ENCODE data around the gene SPNS3. TPM values are rescaled to one million over a fixed set of nuclear protein-coding genes. Genes with fewer than 3 reads are reported as not detected.

The SPNS3 gene
- total RNA-seq, 4 donors from 2014 or later, result 1.7 TPM; not detected in 3

- TF ChIP-seq CTCF (IDR thresholded peaks at IDR 0.05; ENCODE audit: low read depth), result no peak
These were observed 100.8 kb downstream of the SPNS3 start for GRCh38 chr17:4534515-4534914.

DNA sequence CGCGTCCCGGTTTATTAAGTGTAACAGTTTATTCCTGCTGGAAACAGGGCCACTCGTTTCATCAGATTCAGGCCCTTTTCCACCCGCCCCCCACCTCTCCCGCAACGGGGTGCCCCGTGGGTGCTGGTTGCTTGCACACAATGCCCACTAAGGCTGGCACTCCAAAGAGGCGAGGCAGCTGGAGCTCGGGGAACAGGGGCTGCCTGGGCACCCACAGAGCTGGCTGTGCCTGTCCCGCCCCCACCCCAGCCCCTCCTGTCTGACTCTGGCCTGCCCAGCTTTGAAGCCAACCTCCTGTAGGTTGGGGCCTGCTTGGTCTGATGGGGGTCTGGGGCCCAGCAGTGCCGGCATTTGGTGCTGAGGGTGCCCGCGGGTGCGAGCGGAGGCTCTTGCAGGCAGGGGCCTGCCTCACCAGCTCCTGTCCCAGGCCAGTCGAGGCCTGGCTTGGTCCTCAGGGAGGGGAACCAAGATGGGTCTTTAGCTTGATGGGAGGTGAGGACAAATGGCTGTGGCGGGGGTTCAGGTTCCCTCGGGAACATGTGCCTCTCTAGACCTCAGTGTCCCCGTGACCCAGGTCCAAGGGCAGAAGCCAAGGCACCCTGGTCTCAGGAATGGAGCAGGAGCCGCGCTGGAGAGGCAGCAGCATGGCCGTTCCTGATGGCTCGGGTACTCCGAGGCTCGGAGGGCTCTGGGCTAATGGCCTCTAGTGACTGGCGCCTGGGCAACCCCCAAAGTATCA lies 101.4 kb downstream of the SPNS3 start:
- no peak for TF ChIP-seq CTCF (IDR thresholded peaks at IDR 0.05; ENCODE audit: low read depth)

- TF ChIP-seq CTCF (IDR thresholded peaks at IDR 0.05; ENCODE audit: low read depth), result no peak
These were observed 102.0 kb downstream of the SPNS3 start for GRCh38 chr17:4535667-4536258.

- TF ChIP-seq CTCF (IDR thresholded peaks at IDR 0.05; ENCODE audit: low read depth), result no peak
These were observed 102.6 kb downstream of the SPNS3 start for GRCh38 chr17:4536259-4536741.

- TF ChIP-seq CTCF (IDR thresholded peaks at IDR 0.05; ENCODE audit: low read depth), result no peak
These were observed 103.1 kb downstream of the SPNS3 start for GRCh38 chr17:4536742-4537411.

Other genes with a start within 250 kb of the SPNS3 start
- 10 to 100 TPM; 36.8 to 55.0 (median 40.9) TPM for gene ANKFY1, start 170.0 kb upstream of the SPNS3 start, total RNA-seq
- gene UBE2G1, start 67.3 kb upstream of the SPNS3 start, total RNA-seq, result 10 to 100 TPM; 27.3 to 54.0 (median 32.0) TPM
- gene SPNS2, start 64.9 kb downstream of the SPNS3 start, total RNA-seq, result 10 to 100 TPM in 3 of 4 donors, 1 to 10 TPM in 1; 3.2 to 31.8 (median 13.4) TPM
- 10 to 100 TPM; 16.5 to 34.7 (median 28.7) TPM for gene MYBBP1A, start 121.4 kb downstream of the SPNS3 start, total RNA-seq
- not detected for gene GGT6, start 126.6 kb downstream of the SPNS3 start, total RNA-seq
- gene SMTNL2, start 150.6 kb downstream of the SPNS3 start, total RNA-seq, result 1 to 10 TPM in 2 of 4 donors, not detected in 2; 1.5 TPM
- gene ALOX15, start 207.7 kb downstream of the SPNS3 start, total RNA-seq, result 1 to 10 TPM in 1 of 4 donors, not detected in 3; 3.3 TPM